GM12872 (cell line): ENCODE measurements around the gene MAGI2.

ENCODE experiments used
- TF ChIP-seq, protein P1 (sequence below): IDR thresholded peaks from 3 replicates; pipeline ENCODE4 v1.5.1; 2011; ENCODE audit warnings: low read depth, mild to moderate bottlenecking, low read length, moderate library complexity; ENCODE audit not compliant: insufficient read depth

Gene MAGI2

DNA sequence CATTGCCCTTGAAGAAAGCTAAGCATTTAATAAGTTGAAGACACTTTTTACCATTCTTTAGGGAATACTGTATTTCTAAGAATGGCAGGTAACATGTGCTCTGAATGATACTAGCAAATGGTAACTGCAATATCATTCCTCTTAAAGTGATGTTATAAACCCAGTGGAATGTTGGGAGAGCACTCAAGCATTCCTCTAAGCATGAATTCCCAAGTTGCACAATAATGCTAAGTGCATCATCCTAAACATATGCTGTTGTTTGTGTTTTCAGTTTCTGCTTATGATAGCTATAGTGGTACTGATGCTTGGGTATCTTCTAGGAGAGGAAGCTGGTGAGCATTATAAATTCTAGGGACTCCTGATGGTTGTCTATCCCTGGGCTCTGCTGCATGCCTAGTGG, 980.9 kb downstream of the MAGI2 start:
- TF ChIP-seq, protein P1, sequence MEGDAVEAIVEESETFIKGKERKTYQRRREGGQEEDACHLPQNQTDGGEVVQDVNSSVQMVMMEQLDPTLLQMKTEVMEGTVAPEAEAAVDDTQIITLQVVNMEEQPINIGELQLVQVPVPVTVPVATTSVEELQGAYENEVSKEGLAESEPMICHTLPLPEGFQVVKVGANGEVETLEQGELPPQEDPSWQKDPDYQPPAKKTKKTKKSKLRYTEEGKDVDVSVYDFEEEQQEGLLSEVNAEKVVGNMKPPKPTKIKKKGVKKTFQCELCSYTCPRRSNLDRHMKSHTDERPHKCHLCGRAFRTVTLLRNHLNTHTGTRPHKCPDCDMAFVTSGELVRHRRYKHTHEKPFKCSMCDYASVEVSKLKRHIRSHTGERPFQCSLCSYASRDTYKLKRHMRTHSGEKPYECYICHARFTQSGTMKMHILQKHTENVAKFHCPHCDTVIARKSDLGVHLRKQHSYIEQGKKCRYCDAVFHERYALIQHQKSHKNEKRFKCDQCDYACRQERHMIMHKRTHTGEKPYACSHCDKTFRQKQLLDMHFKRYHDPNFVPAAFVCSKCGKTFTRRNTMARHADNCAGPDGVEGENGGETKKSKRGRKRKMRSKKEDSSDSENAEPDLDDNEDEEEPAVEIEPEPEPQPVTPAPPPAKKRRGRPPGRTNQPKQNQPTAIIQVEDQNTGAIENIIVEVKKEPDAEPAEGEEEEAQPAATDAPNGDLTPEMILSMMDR, result no peak

DNA sequence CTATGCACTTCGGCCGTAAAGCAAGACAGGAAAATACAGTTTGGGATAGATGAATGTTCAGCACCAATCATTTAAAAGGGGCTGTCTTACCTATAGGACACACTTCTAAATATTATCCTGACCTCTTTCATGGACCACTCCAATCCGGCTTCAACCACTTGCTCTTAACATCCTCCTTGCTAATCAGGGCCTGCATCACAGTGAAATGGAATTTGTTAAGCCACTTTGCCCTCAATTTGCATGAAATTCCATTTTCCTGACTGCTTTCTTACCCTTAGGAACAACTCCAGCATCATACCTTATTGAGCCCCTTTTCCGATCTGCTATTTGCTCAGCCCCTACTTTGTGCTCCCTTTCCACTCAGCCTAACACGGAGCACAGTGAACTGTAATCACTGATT, 987.6 kb downstream of the MAGI2 start:
- TF ChIP-seq, protein P1, result no peak

DNA sequence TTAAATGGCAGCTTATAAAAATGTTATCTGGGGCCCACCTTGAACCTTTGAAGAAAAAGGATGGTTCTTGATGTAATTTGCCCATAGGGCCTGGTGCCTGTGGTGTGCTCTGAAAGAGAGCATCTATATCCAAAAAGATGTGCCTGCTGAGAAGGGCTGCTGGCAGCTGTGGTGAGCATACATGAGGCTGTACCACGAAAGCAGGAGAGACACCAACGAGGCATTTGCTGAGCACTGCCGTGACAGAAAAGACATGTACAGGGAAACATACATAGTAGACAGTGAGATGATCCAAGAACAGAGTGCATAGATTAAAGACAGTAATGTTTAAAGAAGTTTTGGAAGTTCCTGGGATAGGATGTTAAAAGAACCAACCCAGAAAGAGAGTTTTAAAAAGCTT, 990.4 kb downstream of the MAGI2 start:
- TF ChIP-seq, protein P1, result no peak

DNA sequence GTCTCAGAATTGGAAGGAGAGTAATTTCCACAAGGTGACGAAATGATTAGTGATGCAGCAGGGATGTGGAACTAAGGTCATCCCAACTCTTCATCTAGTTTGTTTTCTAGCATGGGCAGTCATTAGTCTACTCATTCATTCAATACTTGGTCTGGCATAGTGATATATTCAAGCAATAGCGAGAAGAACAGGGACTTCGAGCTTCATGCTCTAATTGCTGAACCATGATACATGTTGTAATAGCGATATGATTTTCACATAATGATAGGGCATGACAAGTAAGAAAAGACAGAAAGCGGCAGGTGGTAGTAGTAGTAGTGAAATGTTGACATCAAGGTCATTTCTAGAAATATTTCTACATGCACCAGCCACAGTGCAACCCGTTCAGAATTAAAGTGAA, 1002.8 kb downstream of the MAGI2 start:
- TF ChIP-seq, protein P1, result no peak

DNA sequence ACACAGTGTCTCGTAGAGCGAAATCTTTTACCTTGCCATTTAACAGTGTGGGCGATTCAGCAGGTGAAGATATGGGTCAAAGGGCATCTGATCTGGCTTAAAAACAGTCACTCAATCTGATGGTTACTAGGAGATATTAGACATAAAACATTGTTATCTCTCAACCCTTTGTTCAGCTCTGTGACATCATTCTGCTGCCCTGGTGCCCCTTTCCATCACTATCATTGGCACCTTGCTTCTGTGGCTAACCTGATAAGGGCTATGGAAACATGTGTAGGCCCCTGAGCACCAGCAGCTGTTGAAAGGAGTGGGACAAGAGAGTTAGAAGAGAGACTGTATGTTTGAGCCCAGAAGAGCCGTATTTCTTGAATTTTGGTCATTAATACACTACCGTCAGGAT, 1004.6 kb downstream of the MAGI2 start:
- TF ChIP-seq, protein P1, result no peak

DNA sequence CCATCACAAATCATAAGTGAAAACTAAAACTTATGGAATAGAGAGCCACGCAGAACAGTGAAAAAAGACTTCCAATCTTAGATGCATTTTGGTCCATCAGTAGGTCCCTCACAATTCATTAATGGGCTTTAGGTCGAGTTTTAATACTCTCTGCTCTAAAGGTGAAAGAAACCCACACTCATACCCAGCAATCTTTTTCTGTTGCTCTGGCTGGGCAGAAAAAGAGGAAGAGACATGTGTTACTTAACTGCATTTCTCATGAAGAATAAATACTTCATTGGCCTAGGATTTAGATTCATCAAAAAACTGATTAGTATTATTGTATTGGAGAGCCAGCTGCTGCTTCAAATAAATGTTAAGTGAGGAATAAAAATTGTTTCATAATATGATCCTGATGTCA, 1009.2 kb downstream of the MAGI2 start:
- TF ChIP-seq, protein P1, result no peak

DNA sequence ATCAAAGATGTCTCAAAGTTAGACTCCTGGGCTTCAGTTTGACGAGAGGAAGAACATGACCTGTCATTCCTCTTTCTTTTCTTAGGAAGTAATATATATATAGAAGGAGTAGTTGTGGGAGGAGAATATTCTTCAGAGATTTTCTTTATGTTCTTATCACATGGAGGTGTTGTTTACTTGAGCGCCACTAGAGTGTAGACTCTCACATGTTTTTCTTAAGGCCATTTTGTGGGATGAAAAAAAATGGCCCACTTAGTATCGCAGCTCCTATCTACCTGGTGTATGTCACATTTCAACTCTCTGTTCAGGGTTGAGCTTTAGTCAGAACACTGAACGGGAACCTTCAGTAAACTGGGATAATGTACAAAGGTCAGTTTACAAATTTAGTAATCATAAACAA, 1009.7 kb downstream of the MAGI2 start:
- TF ChIP-seq, protein P1, result peak; percentile 7; the same call in 1 of the 3 replicates

DNA sequence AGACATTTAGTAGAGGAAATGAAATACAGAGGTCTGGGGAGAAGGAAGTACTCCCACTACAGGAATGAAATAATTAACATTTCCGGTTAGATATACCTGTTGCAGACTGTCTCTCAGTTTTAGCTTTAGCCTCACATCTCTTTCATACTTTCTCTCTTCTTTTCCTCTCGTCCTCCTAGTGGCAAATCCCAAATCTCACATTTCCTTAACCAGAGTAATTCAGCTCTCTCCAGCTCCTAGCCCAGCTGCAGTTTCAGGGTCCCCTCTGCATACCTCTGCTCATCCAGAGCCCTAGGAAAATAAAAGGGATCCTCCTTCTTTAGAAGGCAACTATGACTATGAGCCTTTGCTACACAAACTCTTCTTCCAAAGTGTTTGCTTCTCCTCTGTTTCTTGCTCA, 1011.7 kb downstream of the MAGI2 start:
- TF ChIP-seq, protein P1, result no peak
